Measurements from ENCODE around the gene EIPR1.
A peak's percentile ranks its signal among the peaks of the same experiment; 100 is the strongest.

EIPR1 gene

GRCh38 chr2:3243804-3244203, 133.8 kb downstream of the EIPR1 start:
- no peak for DNase-seq

- peak; percentile 79 for DNase-seq
These were observed 134.8 kb downstream of the EIPR1 start for GRCh38 chr2:3242747-3243369.

DNA sequence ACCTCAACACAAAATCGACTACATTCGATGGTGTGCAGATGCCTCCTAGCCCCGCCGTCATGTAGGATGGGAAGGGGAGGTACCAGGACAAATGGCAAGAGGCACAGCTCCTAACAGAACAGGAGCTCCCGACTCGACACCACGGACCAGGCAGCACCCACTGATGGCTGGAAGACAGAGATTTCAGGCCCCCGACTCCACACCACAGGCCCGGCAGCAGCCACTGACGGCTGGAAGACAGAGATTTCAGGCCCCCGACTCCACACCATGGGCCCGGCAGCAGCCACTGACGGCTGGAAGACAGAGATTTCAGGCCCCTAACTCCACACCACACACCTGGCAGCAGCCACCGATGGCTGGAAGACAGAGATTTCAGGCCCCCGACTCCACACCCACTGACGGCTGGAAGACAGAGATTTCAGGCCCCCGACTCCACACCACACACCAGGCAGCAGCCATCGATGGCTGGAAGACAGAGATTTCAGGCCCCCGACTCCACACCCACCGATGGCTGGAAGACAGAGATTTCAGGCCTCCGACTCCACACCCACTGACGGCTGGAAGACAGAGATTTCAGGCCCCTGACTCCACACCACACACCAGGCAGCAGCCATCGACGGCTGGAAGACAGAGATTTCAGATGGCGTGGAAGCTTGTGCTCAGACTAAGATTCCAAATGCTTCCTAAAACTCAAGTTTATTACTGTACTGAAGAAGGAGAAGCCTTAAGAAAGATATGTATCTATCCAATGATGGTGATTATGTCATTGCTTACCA, 135.5 kb downstream of the EIPR1 start:
- DNase-seq: no peak

DNA sequence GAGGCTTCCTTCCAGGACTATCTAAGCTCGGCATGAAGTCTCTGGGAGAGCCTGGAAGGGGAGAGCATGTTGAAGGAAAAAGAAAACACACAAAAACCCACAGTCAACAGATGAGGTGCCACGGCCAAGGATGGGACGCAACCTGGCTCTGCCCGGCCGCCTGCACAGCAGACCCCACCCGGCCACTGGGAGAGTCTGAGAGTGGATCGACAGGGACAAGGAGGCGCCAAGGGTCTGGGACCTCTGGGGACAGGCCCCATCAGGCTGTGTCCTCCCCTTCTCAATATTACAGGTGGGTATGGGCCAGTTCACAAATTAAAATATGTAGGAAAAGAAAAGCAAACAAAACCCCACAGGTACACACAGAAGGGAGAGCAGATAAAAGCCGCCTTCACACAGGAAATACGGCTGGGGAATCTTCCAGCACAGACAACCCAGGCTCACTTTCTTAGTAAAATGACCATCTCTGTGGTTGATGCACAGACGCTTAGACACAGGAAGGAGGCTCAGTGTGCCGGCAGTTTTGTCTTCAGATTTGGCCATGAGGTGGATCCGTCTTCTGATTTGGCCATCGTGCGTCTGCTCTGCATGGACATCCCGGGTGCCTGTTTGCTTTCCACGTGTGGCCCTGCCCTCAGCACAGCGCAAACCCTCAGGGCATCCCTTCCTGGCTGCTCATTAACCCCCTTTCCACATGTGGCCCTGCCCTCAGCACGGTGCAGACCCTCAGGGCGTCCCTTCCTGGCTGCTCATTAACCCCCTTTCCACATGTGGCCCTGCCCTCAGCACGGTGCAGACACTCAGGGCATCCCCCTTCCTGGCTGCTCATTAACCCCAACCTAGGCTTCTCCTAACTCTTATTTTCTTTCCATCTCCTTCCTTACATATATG, 138.4 kb downstream of the EIPR1 start:
- DNase-seq: no peak

- no peak for DNase-seq
These were observed 141.1 kb downstream of the EIPR1 start for GRCh38 chr2:3236300-3237045.

DNA sequence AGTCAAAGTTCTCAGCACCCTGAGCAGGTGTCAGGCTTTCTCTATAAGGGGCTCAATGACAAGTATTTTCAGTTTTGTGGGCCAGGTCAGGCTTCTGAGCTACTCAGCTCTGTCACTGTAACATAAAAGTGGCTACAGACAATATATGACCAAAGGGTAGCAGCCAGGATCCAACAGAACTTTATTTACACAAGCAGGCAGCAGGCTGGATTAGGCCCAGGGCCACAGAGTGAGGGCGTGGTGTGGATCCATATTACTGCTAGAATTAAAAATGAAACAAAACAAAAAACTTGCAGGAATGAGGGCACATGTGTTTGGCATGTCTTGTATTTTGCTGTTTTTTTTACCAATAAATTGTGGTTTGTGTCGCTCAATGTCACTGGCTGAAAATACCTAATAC, 143.7 kb downstream of the EIPR1 start:
- no peak for DNase-seq

DNA sequence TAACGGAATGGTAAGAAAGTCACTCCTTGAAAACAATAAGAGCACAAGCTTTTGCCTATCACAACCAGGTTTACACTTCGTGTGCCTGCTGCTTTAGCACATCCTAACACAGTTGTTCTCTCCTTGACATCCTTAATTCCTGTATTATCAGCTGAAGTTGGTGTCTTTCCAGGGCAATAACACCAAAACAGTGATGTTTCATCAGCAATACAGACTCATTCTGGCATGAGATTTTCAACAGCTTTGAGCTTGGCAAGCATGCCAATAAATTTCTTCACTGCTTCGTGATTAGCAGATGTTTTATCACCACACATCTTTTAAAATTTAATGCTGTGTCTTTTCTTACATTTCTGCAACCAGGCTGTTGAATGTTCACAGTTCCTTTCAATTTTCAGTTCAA, 148.4 kb downstream of the EIPR1 start:
- no peak for DNase-seq

GRCh38 chr2:3224681-3225080, 152.9 kb downstream of the EIPR1 start:
- no peak for DNase-seq

- DNase-seq: no peak
These were observed 154.3 kb downstream of the EIPR1 start for GRCh38 chr2:3223080-3223923.

DNA sequence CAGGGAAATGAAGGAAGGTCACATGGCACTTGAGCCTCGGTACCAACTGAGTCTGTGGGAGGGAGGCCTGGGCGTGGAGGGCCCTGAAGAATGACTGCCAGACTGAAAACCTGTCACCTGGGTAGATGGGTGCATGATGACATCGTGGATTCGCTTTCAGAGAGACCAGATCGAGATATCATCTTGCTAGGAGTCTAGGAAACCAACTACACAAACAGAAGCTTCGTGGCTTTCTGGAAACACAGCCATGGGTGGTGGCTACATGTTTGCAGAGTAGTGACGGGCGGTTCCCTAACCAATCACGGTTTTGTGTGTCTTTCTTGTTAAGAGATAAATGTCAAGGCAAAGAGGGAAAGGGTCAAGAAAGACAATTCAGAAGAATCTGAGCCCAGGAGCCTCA, 155.0 kb downstream of the EIPR1 start:
- peak; percentile 32 for DNase-seq

GRCh38 chr2:3219536-3219935, 158.1 kb downstream of the EIPR1 start:
- DNase-seq: no peak

GRCh38 chr2:3217646-3218045, 160.0 kb downstream of the EIPR1 start:
- peak; percentile 15 for DNase-seq

- no peak for DNase-seq
These were observed 160.7 kb downstream of the EIPR1 start for GRCh38 chr2:3216841-3217495.

DNA sequence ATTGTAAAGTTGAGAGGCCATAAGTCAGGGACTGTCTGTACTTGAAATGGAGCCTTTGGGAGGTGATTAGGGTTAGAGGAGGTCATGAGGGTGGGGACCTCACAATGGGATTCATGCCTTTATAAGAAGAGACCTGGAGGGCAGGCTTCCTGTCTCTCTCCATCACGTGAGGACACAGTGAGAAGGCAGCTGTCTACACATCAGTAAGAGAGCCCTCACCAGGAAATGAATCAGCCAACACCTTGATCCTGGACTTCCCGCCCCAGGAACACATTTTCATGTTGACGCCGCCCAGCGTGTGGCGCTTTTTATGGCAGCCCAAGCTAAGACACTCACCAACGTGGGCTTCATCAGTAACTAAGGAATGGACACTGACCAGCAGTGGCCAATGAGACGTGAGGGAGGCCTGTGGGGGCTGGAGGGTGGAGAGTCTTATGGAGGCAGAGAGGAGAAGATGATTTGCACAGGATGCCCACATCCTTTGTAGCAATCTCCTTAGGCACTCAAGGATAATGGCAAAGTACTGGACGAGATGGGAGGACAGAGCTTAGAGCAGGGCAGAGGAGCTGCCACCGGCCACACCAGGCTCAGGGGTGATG, 162.7 kb downstream of the EIPR1 start:
- DNase-seq: no peak

GRCh38 chr2:3214065-3214464, 163.6 kb downstream of the EIPR1 start:
- no peak for DNase-seq

GRCh38 chr2:3212984-3213383, 164.6 kb downstream of the EIPR1 start:
- DNase-seq: no peak

- DNase-seq: no peak
These were observed 165.6 kb downstream of the EIPR1 start for GRCh38 chr2:3212061-3212362.

GRCh38 chr2:3211256-3212060, 166.2 kb downstream of the EIPR1 start:
- no peak for DNase-seq

GRCh38 chr2:3210257-3210656, 167.4 kb downstream of the EIPR1 start:
- no peak for DNase-seq

DNA sequence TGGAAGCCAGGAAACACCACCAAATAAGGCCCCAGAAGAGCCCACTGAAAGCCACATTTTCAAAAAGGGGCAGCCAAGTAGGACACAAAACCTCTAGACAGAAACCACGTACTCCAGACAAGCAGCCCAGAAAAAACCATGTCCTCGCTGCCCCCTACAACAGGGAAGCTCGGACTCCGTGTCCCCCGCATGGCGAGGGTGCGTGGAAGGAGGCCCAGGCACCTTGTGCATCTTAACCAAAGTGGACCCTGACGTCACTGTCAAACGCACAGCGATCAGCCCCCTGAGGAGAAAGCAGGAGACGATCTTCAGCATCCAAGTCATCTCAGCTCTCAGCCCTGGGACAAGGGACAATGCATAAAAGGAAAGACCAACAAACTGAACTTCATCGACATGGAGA, 168.4 kb downstream of the EIPR1 start:
- DNase-seq: no peak
